Measurements from ENCODE around the gene CPSF4. TPM values are rescaled to one million over a fixed set of nuclear protein-coding genes. Genes with fewer than 3 reads are reported as not detected.
"Not testable (repeated sequence)": the region's sequence is repeated elsewhere in the genome, so short reads cannot be mapped to it uniquely, and the experiment has no call there.

CPSF4 gene
- total RNA-seq, 1 donor from 2014 or later, result 92.3 TPM

GRCh38 chr7:99490878-99491277 lies 52.1 kb downstream of the CPSF4 start:
- peaks cover 42% of the 10 kb centered on the region for H3K9me3 Mint-ChIP-seq
- H3K4me1 Mint-ChIP-seq (ENCODE audit: low read depth), result no peaks in the 10 kb centered on the region
- H3K36me3 Mint-ChIP-seq (ENCODE audit: low read depth), result peaks cover 60% of the 10 kb centered on the region
- DNase-seq (ENCODE audit: low spot score), result no peak
- no peak overlapping the region for H3K4me3 Mint-ChIP-seq
- no peak overlapping the region for H3K27ac Mint-ChIP-seq
- no peaks in the 10 kb centered on the region for H3K27me3 Mint-ChIP-seq (ENCODE audit: insufficient read depth)
- intact Hi-C loops (cut with micrococcal nuclease), result no loop called here

GRCh38 chr7:99493823-99494222 lies 55.1 kb downstream of the CPSF4 start:
- no peaks in the 10 kb centered on the region for H3K27me3 Mint-ChIP-seq (ENCODE audit: insufficient read depth)
- no peak for DNase-seq (ENCODE audit: low spot score)
- H3K4me3 Mint-ChIP-seq, result no peak overlapping the region
- H3K36me3 Mint-ChIP-seq (ENCODE audit: low read depth), result peaks cover 65% of the 10 kb centered on the region
- intact Hi-C loops (cut with micrococcal nuclease), result no loop called here
- peaks cover 12% of the 10 kb centered on the region for H3K4me1 Mint-ChIP-seq (ENCODE audit: low read depth)
- H3K27ac Mint-ChIP-seq, result no peak overlapping the region
- H3K9me3 Mint-ChIP-seq, result peaks cover 39% of the 10 kb centered on the region

GRCh38 chr7:99497766-99498545 lies 59.2 kb downstream of the CPSF4 start:
- Mint-ChIP-seq H3K36me3 (ENCODE audit: low read depth) (peaks cover 42% of the 10 kb centered on the region), H3K4me3 (peak overlapping the region; percentile 99), H3K27me3 (ENCODE audit: insufficient read depth) (no peaks in the 10 kb centered on the region), H3K9me3 (peaks cover 22% of the 10 kb centered on the region), H3K4me1 (ENCODE audit: low read depth) (peaks cover 12% of the 10 kb centered on the region), H3K27ac (peak overlapping the region; percentile 81)
- intact Hi-C loops (cut with micrococcal nuclease), result no loop called here
- no peak for DNase-seq (ENCODE audit: low spot score)

- peaks cover 36% of the 10 kb centered on the region for H3K36me3 Mint-ChIP-seq (ENCODE audit: low read depth)
- peaks cover 16% of the 10 kb centered on the region for H3K9me3 Mint-ChIP-seq
- peak overlapping the region; percentile 100 for H3K27ac Mint-ChIP-seq
- peak overlapping the region; percentile 99 for H3K4me3 Mint-ChIP-seq
- intact Hi-C loops (cut with micrococcal nuclease), result no loop called here
- H3K4me1 Mint-ChIP-seq (ENCODE audit: low read depth), result peaks cover 12% of the 10 kb centered on the region
- DNase-seq (ENCODE audit: low spot score), result no peak
- no peaks in the 10 kb centered on the region for H3K27me3 Mint-ChIP-seq (ENCODE audit: insufficient read depth)
Observed at GRCh38 chr7:99498546-99498944, 59.8 kb downstream of the CPSF4 start.

- Mint-ChIP-seq H3K4me3 (peak overlapping the region; percentile 99), H3K27ac (peak overlapping the region; percentile 100), H3K4me1 (ENCODE audit: low read depth) (peaks cover 12% of the 10 kb centered on the region), H3K27me3 (ENCODE audit: insufficient read depth) (no peaks in the 10 kb centered on the region), H3K36me3 (ENCODE audit: low read depth) (peaks cover 28% of the 10 kb centered on the region), H3K9me3 (peaks cover 8% of the 10 kb centered on the region)
- intact Hi-C loops (cut with micrococcal nuclease), result no loop called here
- DNase-seq (ENCODE audit: low spot score), result peak; percentile 20
Observed at GRCh38 chr7:99499371-99499720, 60.6 kb downstream of the CPSF4 start.

- Mint-ChIP-seq H3K4me3 (peak within 1 kb of the TSS; percentile 99), H3K36me3 (ENCODE audit: low read depth) (peaks cover 23% of the 10 kb centered on the region), H3K4me1 (ENCODE audit: low read depth) (peaks cover 12% of the 10 kb centered on the region), H3K9me3 (peaks cover 7% of the 10 kb centered on the region), H3K27ac (peak within 1 kb of the TSS; percentile 100), H3K27me3 (ENCODE audit: insufficient read depth) (no peaks in the 10 kb centered on the region)
- intact Hi-C loops (cut with micrococcal nuclease), result loop anchor here (1.0 to 5.0 kb wide), 6 partner anchors 28 to 582 kb away; partner anchors contain the start of genes FAM200A, TRIM4, ZNF3 and ZNF655
- peak; percentile 87 for DNase-seq (ENCODE audit: low spot score)
Observed at GRCh38 chr7:99499721-99500636, 61.2 kb downstream of the CPSF4 start, which contains the start of gene ZNF394. Gene ZNF394, minus strand, starts transcription at chr7:99500281. Its CDS starts 188 bp downstream, at chr7:99500093.

GRCh38 chr7:99500637-99501009 lies 61.9 kb downstream of the CPSF4 start:
- intact Hi-C loops (cut with micrococcal nuclease), result loop anchor here (1.0 to 5.0 kb wide), 6 partner anchors 28 to 582 kb away; partner anchors contain the start of genes FAM200A, TRIM4, ZNF3 and ZNF655
- peaks cover 17% of the 10 kb centered on the region for H3K4me1 Mint-ChIP-seq (ENCODE audit: low read depth)
- H3K4me3 Mint-ChIP-seq, result peak overlapping the region; percentile 99
- no peak for DNase-seq (ENCODE audit: low spot score)
- no peaks in the 10 kb centered on the region for H3K27me3 Mint-ChIP-seq (ENCODE audit: insufficient read depth)
- peaks cover 7% of the 10 kb centered on the region for H3K9me3 Mint-ChIP-seq
- H3K36me3 Mint-ChIP-seq (ENCODE audit: low read depth), result peaks cover 23% of the 10 kb centered on the region
- H3K27ac Mint-ChIP-seq, result peak overlapping the region; percentile 100

- Mint-ChIP-seq H3K36me3 (ENCODE audit: low read depth) (peaks cover 22% of the 10 kb centered on the region), H3K4me1 (ENCODE audit: low read depth) (peaks cover 23% of the 10 kb centered on the region), H3K27ac (peak overlapping the region; percentile 29), H3K4me3 (peak overlapping the region; percentile 99)
- not testable (repeated sequence) for H3K9me3 Mint-ChIP-seq; DNase-seq (ENCODE audit: low spot score); H3K27me3 Mint-ChIP-seq (ENCODE audit: insufficient read depth)
- intact Hi-C loops (cut with micrococcal nuclease), result loop anchor here (5.0 kb wide), 1 partner anchor 581 kb away; the partner anchor contains the start of gene ZNF3
Observed at GRCh38 chr7:99501236-99501635, 62.5 kb downstream of the CPSF4 start.

- no peak for DNase-seq (ENCODE audit: low spot score)
- H3K9me3 Mint-ChIP-seq, result no peaks in the 10 kb centered on the region
- H3K27me3 Mint-ChIP-seq (ENCODE audit: insufficient read depth), result no peaks in the 10 kb centered on the region
- intact Hi-C loops (cut with micrococcal nuclease), result loop anchor here (1.0 to 5.0 kb wide), 10 partner anchors 32 to 597 kb away; partner anchors contain the start of genes AP4M1, BUD31, CPSF4 and FAM200A
- peaks cover 9% of the 10 kb centered on the region for H3K36me3 Mint-ChIP-seq (ENCODE audit: low read depth)
- peak overlapping the region; percentile 90 for H3K4me3 Mint-ChIP-seq
- H3K4me1 Mint-ChIP-seq (ENCODE audit: low read depth), result peaks cover 19% of the 10 kb centered on the region
- H3K27ac Mint-ChIP-seq, result peak overlapping the region; percentile 96
Observed at GRCh38 chr7:99504281-99504602, 65.5 kb downstream of the CPSF4 start.

GRCh38 chr7:99504603-99505323 lies 66.0 kb downstream of the CPSF4 start, which contains the start of gene ZKSCAN5:
Gene ZKSCAN5, plus strand, starts transcription at chr7:99504662. Its CDS starts 1,383 bp downstream, at chr7:99506045.
- H3K27ac Mint-ChIP-seq, result peak within 1 kb of the TSS; percentile 96
- intact Hi-C loops (cut with micrococcal nuclease), result loop anchor here (1.0 to 5.0 kb wide), 10 partner anchors 32 to 597 kb away; partner anchors contain the start of genes AP4M1, BUD31, CPSF4 and FAM200A
- no peaks in the 10 kb centered on the region for H3K27me3 Mint-ChIP-seq (ENCODE audit: insufficient read depth)
- DNase-seq (ENCODE audit: low spot score), result peak; percentile 96
- H3K9me3 Mint-ChIP-seq, result no peaks in the 10 kb centered on the region
- peak within 1 kb of the TSS; percentile 90 for H3K4me3 Mint-ChIP-seq
- H3K4me1 Mint-ChIP-seq (ENCODE audit: low read depth), result peaks cover 19% of the 10 kb centered on the region
- H3K36me3 Mint-ChIP-seq (ENCODE audit: low read depth), result peaks cover 11% of the 10 kb centered on the region

- intact Hi-C loops (cut with micrococcal nuclease), result loop anchor here (2.0 kb wide), 3 partner anchors 124 to 510 kb away; partner anchors contain the start of genes TRIM4 and ZKSCAN1
- peaks cover 10% of the 10 kb centered on the region for H3K36me3 Mint-ChIP-seq (ENCODE audit: low read depth)
Observed at GRCh38 chr7:99505324-99505662, 66.5 kb downstream of the CPSF4 start.

More at GRCh38 chr7:99505324-99505662, 66.5 kb downstream of the CPSF4 start:
- Mint-ChIP-seq H3K4me1 (ENCODE audit: low read depth) (peaks cover 19% of the 10 kb centered on the region), H3K4me3 (peak overlapping the region; percentile 90), H3K9me3 (no peaks in the 10 kb centered on the region), H3K27me3 (ENCODE audit: insufficient read depth) (no peaks in the 10 kb centered on the region), H3K27ac (peak overlapping the region; percentile 96)
- no peak for DNase-seq (ENCODE audit: low spot score)

Data from activated T-helper 1 cell treated with anti-CD3 and anti-CD28 coated beads, Interleukin-12 subunit alpha, Interleukin-12 subunit beta, Interleukin-2, Interleukin-4 antibody, amounts not matched to agents 30 ng/mL and 10 ng/mL and 1 ng/mL, durations not matched to agents 14 hours and 24 hours and 36 hours (primary cell).